TTC549 (cell line): ENCODE data around the gene GGTLC1.

Experiments
- FAIRE-seq: peaks from 2 replicates; lab custom pipeline; 2012; peaks lifted over from hg19 to GRCh38; lab: Jason Lieb, UNC

GGTLC1 gene

DNA sequence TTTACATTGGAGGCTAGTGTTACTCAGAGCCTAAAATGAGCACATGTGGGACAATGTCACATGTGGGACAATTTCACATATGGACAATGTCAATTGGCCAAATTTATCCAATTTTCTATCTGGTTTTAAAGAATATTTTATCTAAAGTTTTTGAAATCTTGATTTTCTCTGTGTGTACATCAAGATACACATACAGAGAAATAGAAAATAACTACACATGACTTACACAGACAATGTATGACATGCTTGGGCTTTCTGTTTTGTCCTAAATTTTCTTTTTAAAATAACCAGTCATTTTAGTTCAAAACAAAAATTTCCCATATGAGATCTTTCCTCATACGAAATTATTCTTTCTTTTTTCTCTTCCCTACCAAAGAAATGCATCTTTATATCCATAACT, 24.6 kb downstream of the GGTLC1 start:
- no peak for FAIRE-seq

DNA sequence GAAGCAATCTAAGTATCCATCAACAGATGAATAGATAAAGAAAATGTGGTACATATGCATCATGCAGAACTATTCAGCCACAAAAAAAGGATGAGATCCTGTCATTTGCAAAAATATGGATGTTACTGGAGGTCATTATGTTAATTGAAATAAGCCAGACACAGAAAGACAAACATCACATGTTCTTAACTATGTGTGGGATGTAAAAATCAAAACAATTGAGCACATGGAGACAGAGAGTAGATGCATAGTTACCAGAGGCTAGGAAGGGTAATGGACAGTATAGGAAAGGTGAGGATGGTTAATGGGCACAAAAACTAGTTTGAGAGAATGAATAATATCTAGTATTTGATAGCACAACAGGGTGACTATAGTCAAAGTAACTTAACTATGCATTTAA, 26.3 kb downstream of the GGTLC1 start:
- no peak for FAIRE-seq

DNA sequence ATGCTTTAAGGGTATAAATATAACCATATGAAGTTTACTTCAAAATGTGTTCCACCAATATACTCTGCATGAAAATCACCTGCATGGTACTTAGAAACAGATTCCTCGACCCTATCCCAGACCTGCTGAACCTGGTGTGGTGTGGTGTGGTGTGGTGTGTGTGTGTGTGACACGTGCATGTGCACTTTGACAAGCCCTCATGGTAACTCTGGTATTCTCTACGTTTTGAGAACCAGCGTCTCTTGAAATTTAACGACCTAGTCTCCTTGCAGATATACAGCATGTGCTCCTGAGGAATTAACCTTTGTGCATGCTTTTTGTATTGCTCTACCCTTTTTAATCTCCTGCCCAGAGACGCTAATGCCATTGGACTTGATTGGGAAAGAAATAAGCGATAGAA, 29.5 kb downstream of the GGTLC1 start:
- FAIRE-seq: no peak

DNA sequence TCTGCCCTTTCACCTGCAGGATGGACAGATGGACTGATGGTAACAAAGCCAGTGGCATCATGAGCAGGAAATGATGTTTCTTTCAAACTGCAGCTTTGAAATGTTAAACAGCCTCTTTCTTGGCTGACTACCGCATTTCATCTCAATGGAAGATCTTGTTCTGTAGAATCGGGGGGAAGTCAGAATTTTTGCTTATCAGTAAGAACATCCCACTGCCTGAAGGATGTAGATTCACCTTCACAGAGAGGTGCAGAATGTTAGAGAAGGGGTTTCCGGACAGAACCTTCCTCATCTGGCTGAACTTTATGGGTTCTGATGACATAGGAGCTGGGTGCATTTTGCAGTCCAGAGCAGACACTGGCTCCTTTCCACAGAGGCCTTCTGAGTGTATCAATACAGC, 32.7 kb downstream of the GGTLC1 start:
- FAIRE-seq: no peak

DNA sequence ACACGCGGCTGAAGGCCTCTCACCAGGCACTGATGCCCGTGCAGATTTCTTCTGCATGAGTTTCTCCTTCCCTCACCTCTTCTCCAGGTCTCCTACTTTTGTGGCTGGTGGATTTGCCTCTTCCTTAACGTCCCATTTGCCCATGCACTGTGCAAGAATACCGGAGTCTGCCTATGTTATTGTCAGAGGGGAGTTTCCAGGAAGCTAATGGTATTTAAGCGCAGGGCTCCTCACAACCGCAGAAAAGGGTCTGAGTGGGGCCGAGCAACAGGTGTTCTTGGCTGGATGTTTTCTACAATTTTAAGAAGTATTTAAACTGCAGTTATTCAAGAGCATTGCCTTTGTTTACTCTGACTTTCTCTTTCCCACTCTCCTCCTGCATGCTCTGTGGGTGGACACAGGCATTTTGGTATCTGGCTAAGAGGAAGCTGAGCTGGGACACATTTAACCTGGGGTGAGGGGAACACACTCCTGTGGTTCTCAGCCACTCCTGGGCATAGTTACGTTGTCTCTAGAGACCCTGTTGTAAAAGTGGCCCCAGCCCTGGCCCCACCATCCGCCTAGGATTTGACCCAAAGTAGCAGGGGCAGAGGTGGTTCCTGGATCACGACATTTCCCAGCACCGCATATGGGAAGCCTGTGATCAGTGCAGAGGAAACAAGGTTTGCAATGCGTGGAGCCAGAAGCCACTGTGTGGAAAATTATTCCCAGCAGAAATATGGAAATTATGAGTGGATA, 34.4 kb downstream of the GGTLC1 start:
- FAIRE-seq: no peak

DNA sequence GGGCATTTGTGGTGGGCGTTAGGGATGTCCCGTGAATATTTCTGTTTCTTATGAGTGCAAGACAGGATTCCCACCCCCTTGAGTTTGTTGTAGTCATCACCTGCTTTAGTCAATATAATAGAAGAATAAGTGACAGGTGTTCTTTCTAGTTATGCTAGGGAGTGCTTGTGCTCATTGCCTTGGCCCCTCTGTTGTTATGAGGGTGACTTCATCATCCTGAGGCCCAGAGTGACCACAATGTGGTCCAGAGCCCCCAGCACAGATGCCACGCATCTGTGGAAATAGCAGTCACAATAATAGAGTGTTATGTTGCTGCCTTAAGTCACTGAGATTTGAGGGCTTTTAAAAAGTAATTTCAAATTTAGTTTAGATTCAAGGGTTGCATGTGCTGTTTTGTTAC, 42.4 kb downstream of the GGTLC1 start:
- FAIRE-seq: no peak

DNA sequence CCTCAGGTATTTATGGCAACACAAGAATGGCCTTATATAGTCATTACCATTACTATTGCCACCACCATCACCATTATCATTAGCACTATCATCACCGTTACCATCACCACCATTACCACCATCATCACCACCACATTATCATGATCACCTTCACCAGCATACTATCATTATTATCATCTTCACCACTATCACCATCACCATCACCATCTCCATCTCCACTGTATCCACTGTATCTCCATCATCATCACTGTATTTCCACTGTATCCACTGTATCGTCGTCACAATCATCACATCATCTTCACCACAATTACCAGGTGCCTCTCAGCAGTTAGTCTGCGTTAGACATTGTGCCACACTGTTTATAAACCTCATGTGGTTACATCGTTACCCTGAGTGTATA, 45.3 kb downstream of the GGTLC1 start:
- FAIRE-seq: no peak

DNA sequence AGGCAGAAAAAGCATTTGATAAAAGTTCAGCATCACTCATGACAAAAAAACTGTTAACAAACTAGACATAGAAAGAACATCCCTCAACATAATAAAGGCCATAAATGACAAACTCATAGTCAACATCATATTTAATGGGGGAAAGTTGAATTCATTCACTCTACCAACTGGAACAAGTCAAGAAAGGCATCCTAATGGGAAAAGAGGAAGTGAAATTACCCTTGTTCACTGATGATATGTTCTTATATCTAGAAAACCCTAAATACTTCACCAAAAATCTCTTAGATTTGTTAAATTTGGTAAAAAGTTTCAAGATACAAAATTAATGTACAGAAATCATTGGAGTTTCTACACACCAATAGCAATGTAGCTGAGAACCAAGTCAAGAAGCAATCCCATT, 48.9 kb downstream of the GGTLC1 start:
- no peak for FAIRE-seq

DNA sequence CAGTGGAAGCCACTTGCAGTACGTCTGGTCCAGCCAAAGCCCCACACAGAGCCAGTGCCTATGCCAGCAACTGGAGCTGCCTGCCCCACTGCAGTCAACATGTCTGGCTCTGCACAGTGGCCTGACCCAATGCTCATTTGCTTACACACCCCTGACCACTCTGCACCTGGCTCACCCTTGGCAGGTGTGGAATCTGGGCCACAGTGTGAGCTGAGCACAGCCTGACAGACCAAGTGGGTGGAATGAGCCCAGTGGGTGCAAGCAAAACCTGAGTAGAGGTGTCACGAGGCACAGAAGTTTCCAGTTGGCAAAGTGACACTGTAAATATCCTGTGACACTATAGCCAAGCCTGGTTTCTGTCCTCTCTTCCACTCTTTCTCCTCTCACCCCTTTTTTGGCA, 49.5 kb downstream of the GGTLC1 start:
- no peak for FAIRE-seq

DNA sequence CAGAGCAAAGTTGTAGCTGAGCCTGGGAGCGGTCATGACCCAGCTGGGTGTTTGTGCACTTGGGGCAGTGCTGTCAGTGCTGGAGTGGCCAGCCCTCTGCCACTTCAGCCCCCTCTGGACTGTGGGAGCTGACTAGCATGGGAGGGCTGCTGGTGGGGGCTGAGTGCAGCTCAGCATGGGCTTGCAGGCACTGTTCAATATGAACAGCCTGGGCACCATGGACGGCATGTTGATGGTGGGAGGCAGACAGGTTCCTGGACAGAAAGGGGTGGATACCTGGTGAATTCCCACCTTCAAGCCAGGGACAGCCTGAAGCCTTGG, 50.5 kb downstream of the GGTLC1 start:
- FAIRE-seq: no peak

DNA sequence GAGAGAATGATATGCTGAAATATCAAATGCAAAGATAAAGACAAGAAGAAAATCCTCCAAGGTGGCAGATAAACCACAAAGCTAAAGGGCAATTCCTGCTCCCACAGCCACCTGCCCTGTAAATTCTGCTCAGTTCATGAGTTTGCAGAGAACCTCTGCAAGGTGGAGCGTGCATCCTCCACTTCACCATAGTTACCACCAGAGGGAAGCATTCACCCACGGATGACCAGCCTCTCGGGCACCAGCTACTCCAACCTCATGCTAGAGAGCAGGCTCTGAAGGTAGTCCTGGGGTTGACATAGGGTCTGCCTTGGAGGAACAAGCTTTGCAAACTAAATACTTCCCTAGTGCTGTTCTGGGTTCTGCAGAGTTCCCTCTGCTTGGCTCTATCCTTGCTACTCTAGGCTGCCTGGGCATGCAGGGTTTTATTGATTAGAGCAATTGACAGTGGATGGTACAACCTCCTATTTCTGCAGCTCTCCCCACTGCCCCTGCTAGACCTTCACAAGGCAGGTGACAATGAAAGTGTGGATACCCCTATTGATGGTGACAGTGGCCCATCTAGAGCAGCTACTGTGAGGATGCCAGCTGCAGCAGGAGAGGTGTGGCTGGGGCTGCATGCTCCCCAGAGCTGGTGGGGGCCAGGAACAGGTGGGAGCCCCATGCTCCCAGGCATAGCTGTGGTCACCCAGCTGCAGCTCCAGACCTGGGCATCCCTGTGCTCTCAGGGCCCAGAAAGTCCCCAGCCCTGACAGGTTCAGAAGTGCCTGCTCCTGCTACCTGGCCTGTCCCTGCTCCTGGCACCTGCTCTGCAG, 51.1 kb downstream of the GGTLC1 start:
- no peak for FAIRE-seq
